ENCODE results near the gene CPXM1. TPM values are rescaled to one million over a fixed set of nuclear protein-coding genes. Genes with fewer than 3 reads are reported as not detected.
A peak's percentile ranks its signal among the peaks of the same experiment; 100 is the strongest.

CPXM1 gene
- total and polyA plus RNA-seq, 4 donors: 0.23 to 3.7 (median 3.4) TPM; not detected in 1

DNA sequence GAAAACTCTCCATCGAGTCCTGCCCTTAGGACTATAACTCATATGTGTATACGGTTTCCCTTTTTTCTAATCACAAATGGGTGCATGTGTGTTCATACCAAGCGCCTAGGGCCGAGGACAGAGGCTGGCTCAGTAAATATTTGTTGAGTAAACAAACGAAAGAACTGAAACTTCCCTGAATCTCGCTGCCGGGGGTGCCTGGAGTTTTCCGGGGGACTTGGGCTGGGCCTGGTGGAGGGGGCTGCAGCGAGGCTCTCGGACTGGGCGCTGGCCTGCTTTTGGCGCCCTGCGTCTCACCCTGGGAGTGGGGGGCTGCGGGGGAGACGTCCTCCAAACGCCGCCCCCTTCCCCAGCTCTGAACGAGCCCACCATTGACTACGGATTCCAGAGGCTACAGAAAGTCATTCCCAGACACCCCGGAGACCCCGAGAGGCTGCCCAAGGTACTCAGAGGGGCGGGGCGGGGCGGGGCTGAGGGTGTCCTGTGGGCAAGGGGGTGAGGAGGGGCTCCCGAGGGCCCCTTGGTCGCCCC, 49.0 kb downstream of the CPXM1 start:
- Histone ChIP-seq H3K4me1 (ENCODE audit: control insufficient read depth in 1 of 2, insufficient read depth in 2 of 2, low read length in 2 of 2) (no peaks in the 10 kb centered on the region), H3K36me3 (ENCODE audit: control insufficient read depth in 1 of 2, insufficient read depth in 2 of 2, low read length in 1 of 2) (no peaks in the 10 kb centered on the region), H3K9me3 (ENCODE audit: control insufficient read depth, low read length) (no peaks in the 10 kb centered on the region), H3K4me3 (ENCODE audit: low read length in 2 of 2) (no peak overlapping the region), H3K27me3 (ENCODE audit: control insufficient read depth in 1 of 2, insufficient read depth in 2 of 2, low read length in 1 of 2) (no peaks in the 10 kb centered on the region), H3K27ac (ENCODE audit: low read depth in 1 of 2, low read length in 2 of 2) (no peak overlapping the region)
- intact Hi-C loops (cut with DNase I): no loop called here
- 1 to 2% methylated on average over 23 to 26 of the region's 26 CpGs for WGBS, 2 donors
- ATAC-seq (ENCODE audit: low FRiP score) (no peak), DNase-seq (no peak)

DNA sequence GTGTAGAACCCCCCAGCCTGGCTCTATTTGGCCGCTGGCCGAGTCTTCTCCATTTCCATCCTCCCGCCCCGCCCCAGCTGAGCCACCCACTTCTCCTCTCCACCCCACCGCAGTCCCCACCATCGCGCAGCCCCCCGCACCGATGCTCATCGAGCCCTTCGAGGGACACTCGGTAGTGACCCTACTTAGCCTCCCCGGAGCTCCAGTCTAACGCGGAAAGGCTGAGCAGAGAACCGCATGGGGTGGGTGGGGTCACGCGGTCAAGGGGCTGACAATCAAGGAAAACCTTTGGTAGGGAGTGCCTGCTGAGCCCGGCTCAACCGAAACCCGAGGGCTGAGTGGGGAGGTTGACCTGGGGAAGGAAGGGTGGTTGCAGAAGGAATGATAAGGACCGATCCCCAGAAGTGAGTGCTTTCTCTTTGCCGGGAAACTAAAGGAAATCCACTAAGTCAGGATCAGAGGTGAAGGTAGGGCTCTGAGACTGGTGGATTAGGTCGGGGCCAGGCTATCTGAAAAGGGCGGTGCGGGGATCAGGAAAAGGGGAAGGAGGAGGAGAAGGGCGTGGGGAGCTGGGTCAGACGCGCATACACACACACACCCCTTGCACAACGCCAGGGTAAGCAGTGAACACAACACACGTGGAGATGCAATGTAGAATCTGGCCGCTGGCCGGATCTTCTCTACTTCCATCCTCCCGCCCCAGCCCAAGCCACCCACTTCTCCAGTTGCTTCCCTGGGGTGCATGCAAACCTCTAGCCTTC, 49.8 kb downstream of the CPXM1 start:
- no peak for ATAC-seq (ENCODE audit: low FRiP score)
- intact Hi-C loops (cut with DNase I): no loop called here
- H3K36me3 ChIP-seq (ENCODE audit: control insufficient read depth in 1 of 2, insufficient read depth in 2 of 2, low read length in 1 of 2): no peaks in the 10 kb centered on the region
- no peak overlapping the region for H3K4me3 ChIP-seq (ENCODE audit: low read length in 2 of 2)
- H3K27me3 ChIP-seq (ENCODE audit: control insufficient read depth in 1 of 2, insufficient read depth in 2 of 2, low read length in 1 of 2): no peaks in the 10 kb centered on the region
- H3K9me3 ChIP-seq (ENCODE audit: control insufficient read depth, low read length): no peaks in the 10 kb centered on the region
- no peaks in the 10 kb centered on the region for H3K4me1 ChIP-seq (ENCODE audit: control insufficient read depth in 1 of 2, insufficient read depth in 2 of 2, low read length in 2 of 2)
- DNase-seq: peak; percentile 72 to 82
- WGBS, 2 donors: 1 to 3% methylated on average over 34 of the region's 34 CpGs
- no peak overlapping the region for H3K27ac ChIP-seq (ENCODE audit: low read depth in 1 of 2, low read length in 2 of 2)

DNA sequence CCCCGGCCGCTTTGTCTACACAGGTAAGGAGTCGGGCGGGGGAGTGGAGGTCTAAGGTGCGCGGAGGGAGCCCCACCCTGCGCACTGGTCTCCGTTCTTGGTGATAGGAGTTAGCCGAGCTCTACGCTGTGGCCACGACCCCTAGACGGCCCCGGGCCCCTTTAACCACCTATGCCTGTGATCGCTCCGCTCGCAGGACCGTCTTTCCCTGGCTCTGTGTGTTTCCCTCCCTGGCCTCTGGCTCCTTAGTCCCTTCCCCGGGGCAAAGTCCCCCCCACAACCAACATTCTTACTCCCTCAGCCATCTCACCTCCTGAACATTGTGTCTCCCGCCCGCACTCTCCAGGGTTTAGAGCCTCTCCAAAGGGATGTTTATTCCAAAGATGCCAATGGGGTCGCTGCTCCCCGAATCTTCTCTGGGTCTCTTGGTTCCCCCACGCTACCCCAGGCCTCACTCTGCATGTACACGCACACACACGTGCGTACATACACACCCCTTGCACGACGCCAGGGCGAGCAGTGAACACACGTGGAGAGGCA, 50.4 kb downstream of the CPXM1 start:
- H3K27ac ChIP-seq (ENCODE audit: low read depth in 1 of 2, low read length in 2 of 2): no peak overlapping the region
- ATAC-seq (ENCODE audit: low FRiP score): peak; percentile 27
- intact Hi-C loops (cut with DNase I): no loop called here
- H3K9me3 ChIP-seq (ENCODE audit: control insufficient read depth, low read length): no peaks in the 10 kb centered on the region
- H3K4me3 ChIP-seq (ENCODE audit: low read length in 2 of 2): no peak overlapping the region
- no peaks in the 10 kb centered on the region for H3K27me3 ChIP-seq (ENCODE audit: control insufficient read depth in 1 of 2, insufficient read depth in 2 of 2, low read length in 1 of 2)
- H3K36me3 ChIP-seq (ENCODE audit: control insufficient read depth in 1 of 2, insufficient read depth in 2 of 2, low read length in 1 of 2): no peaks in the 10 kb centered on the region
- H3K4me1 ChIP-seq (ENCODE audit: control insufficient read depth in 1 of 2, insufficient read depth in 2 of 2, low read length in 2 of 2): no peaks in the 10 kb centered on the region
- DNase-seq: no peak
- 17 to 25% methylated on average over 30 of the region's 30 CpGs for WGBS, 2 donors

GRCh38 chr20:2749343-2749950, 51.0 kb downstream of the CPXM1 start:
- no peaks in the 10 kb centered on the region for H3K9me3 ChIP-seq (ENCODE audit: control insufficient read depth, low read length)
- H3K36me3 ChIP-seq (ENCODE audit: control insufficient read depth in 1 of 2, insufficient read depth in 2 of 2, low read length in 1 of 2): no peaks in the 10 kb centered on the region
- intact Hi-C loops (cut with DNase I): no loop called here
- WGBS, 2 donors: 33 to 42% methylated on average over 46 to 49 of the region's 49 CpGs
- ATAC-seq (ENCODE audit: low FRiP score) (no peak), DNase-seq (no peak)
- H3K27me3 ChIP-seq (ENCODE audit: control insufficient read depth in 1 of 2, insufficient read depth in 2 of 2, low read length in 1 of 2): no peaks in the 10 kb centered on the region
- no peak overlapping the region for H3K4me3 ChIP-seq (ENCODE audit: low read length in 2 of 2)
- H3K4me1 ChIP-seq (ENCODE audit: control insufficient read depth in 1 of 2, insufficient read depth in 2 of 2, low read length in 2 of 2): no peaks in the 10 kb centered on the region
- no peak overlapping the region for H3K27ac ChIP-seq (ENCODE audit: low read depth in 1 of 2, low read length in 2 of 2)

GRCh38 chr20:2748551-2749342, 51.7 kb downstream of the CPXM1 start:
- Histone ChIP-seq H3K9me3 (ENCODE audit: control insufficient read depth, low read length) (no peaks in the 10 kb centered on the region), H3K4me1 (ENCODE audit: control insufficient read depth in 1 of 2, insufficient read depth in 2 of 2, low read length in 2 of 2) (no peaks in the 10 kb centered on the region), H3K36me3 (ENCODE audit: control insufficient read depth in 1 of 2, insufficient read depth in 2 of 2, low read length in 1 of 2) (no peaks in the 10 kb centered on the region), H3K27ac (ENCODE audit: low read depth in 1 of 2, low read length in 2 of 2) (no peak overlapping the region), H3K27me3 (ENCODE audit: control insufficient read depth in 1 of 2, insufficient read depth in 2 of 2, low read length in 1 of 2) (no peaks in the 10 kb centered on the region), H3K4me3 (ENCODE audit: low read length in 2 of 2) (no peak overlapping the region)
- intact Hi-C loops (cut with DNase I): no loop called here
- WGBS, 2 donors: 72 to 85% methylated on average over 10 of the region's 10 CpGs
- no peak for DNase-seq
- ATAC-seq (ENCODE audit: low FRiP score): no peak

- WGBS, 2 donors: 88 to 89% methylated on average over 8 of the region's 8 CpGs
- no peaks in the 10 kb centered on the region for H3K4me1 ChIP-seq (ENCODE audit: control insufficient read depth in 1 of 2, insufficient read depth in 2 of 2, low read length in 2 of 2)
- DNase-seq (no peak), ATAC-seq (ENCODE audit: low FRiP score) (no peak)
- H3K4me3 ChIP-seq (ENCODE audit: low read length in 2 of 2): no peak overlapping the region
- no peak overlapping the region for H3K27ac ChIP-seq (ENCODE audit: low read depth in 1 of 2, low read length in 2 of 2)
- intact Hi-C loops (cut with DNase I): no loop called here
- no peaks in the 10 kb centered on the region for H3K27me3 ChIP-seq (ENCODE audit: control insufficient read depth in 1 of 2, insufficient read depth in 2 of 2, low read length in 1 of 2)
- no peaks in the 10 kb centered on the region for H3K9me3 ChIP-seq (ENCODE audit: control insufficient read depth, low read length)
- H3K36me3 ChIP-seq (ENCODE audit: control insufficient read depth in 1 of 2, insufficient read depth in 2 of 2, low read length in 1 of 2): no peaks in the 10 kb centered on the region
These were observed 52.7 kb downstream of the CPXM1 start for GRCh38 chr20:2747676-2748235.

DNA sequence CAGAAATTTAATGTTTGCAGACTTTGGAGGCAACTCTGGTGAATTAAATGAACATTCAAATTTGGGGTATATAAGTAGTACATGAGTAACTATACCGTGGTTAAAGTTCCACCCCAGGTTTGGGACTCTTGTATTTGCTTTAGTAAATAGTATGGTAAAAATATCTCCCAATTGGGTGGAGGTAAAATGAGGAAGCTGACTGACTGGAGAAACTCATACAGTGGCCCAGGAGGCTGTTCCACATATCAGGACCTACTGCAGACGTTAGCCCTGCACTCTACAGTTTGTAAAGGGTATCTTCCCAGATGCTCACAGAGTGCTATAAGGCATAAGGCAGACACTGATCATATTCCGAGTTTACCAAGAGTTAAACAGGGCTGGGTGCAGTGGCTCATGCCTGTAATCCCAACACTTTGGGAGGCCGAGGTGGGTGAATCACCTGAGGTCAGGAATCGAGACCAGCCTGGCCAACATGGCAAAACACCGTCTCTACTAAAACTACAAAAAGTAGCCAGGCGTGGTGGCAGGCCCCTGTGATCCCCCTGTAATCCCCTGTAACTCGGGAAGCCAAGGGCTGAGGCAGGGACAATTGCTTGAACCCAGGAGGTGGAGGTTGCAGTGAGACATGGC, 53.7 kb downstream of the CPXM1 start:
- Histone ChIP-seq H3K9me3 (ENCODE audit: control insufficient read depth, low read length) (no peaks in the 10 kb centered on the region), H3K36me3 (ENCODE audit: control insufficient read depth in 1 of 2, insufficient read depth in 2 of 2, low read length in 1 of 2) (no peaks in the 10 kb centered on the region), H3K27me3 (ENCODE audit: control insufficient read depth in 1 of 2, insufficient read depth in 2 of 2, low read length in 1 of 2) (no peaks in the 10 kb centered on the region), H3K27ac (ENCODE audit: low read depth in 1 of 2, low read length in 2 of 2) (no peak overlapping the region), H3K4me1 (ENCODE audit: control insufficient read depth in 1 of 2, insufficient read depth in 2 of 2, low read length in 2 of 2) (no peaks in the 10 kb centered on the region), H3K4me3 (ENCODE audit: low read length in 2 of 2) (no peak overlapping the region)
- intact Hi-C loops (cut with DNase I): no loop called here
- WGBS, 2 donors: 77 to 79% methylated on average over 8 of the region's 8 CpGs
- ATAC-seq (ENCODE audit: low FRiP score) (no peak), DNase-seq (no peak)

All from aorta (tissue), 5 donors.